SIG-M5 treated with dmso at 0.1 percent for 504 hours (cell line): Measurements from ENCODE around the gene EPB41L4A.

Source experiments
- DNase-seq: peaks from one replicate; lab custom pipeline; 2025; ENCODE audit not compliant: unreplicated experiment; lab: John Stamatoyannopoulos, UW

The EPB41L4A gene

GRCh38 chr5:112117551-112117950, 301.5 kb downstream of the EPB41L4A start:
- DNase-seq: peak; percentile 77

GRCh38 chr5:112116371-112116770, 302.7 kb downstream of the EPB41L4A start:
- DNase-seq: no peak

GRCh38 chr5:112113565-112113964, 305.5 kb downstream of the EPB41L4A start:
- no peak for DNase-seq
